AG04450 (cell line): ENCODE results near the gene TBC1D16. TPM values are rescaled to one million over a fixed set of nuclear protein-coding genes. Genes with fewer than 3 reads are reported as not detected.

Source experiments
- CTCF ChIA-PET: fragments of 300-600, 350-600 bp; formaldehyde crosslinking; extraction: SDS; loops from one replicate; lab custom pipeline; 2022; ENCODE audit warnings: antibody characterized with exemption, inconsistent platforms; lab: Charles Lee
- POLR2A ChIA-PET: fragments of 350-600 bp; formaldehyde crosslinking; extraction: SDS; loops from one replicate; lab custom pipeline; 2021; ENCODE audit warnings: antibody characterized with exemption, inconsistent platforms; lab: Yijun Ruan, JAX
- DNase-seq: peaks from one replicate; pipeline ENCODE4 v3.0.0-alpha.2; 2011; ENCODE audit warnings: low read depth, low spot score
- H3K27ac ChIP-seq: one replicate; pipeline ENCODE4 v1.5.1; 2012; ENCODE audit warnings: low read depth, low read length, control low read depth
- H3K27me3 ChIP-seq: one replicate; pipeline ENCODE4 v1.6.0; 2012; ENCODE audit warnings: low read length; ENCODE audit not compliant: control insufficient read depth, insufficient read depth
- H3K4me3 ChIP-seq: 2 replicates; pipeline ENCODE4 v1.5.1; 2011; ENCODE audit warnings: mild to moderate bottlenecking, low read depth, low read length, control low read depth
- H3K9me3 ChIP-seq: 2 replicates; pipeline ENCODE4 v1.5.1; 2012; ENCODE audit warnings: low read length; ENCODE audit not compliant: control insufficient read depth, insufficient read depth
- polyA plus RNA-seq: library from polyadenylated mRNA; depleted of rRNA; stranded (reverse); fragments of >200 nt; gene quantifications from 2 replicates; pipeline ENCODE4 v1.2.3, GENCODE V29; 2011
- TF ChIP-seq, protein P1 (sequence below): IDR thresholded peaks from 2 replicates; pipeline ENCODE4 v1.5.1; 2011; ENCODE audit warnings: low read depth, low read length, control low read depth, inconsistent platforms

TBC1D16 gene
- polyA plus RNA-seq, 1 experiment, result 10.9 TPM

DNA sequence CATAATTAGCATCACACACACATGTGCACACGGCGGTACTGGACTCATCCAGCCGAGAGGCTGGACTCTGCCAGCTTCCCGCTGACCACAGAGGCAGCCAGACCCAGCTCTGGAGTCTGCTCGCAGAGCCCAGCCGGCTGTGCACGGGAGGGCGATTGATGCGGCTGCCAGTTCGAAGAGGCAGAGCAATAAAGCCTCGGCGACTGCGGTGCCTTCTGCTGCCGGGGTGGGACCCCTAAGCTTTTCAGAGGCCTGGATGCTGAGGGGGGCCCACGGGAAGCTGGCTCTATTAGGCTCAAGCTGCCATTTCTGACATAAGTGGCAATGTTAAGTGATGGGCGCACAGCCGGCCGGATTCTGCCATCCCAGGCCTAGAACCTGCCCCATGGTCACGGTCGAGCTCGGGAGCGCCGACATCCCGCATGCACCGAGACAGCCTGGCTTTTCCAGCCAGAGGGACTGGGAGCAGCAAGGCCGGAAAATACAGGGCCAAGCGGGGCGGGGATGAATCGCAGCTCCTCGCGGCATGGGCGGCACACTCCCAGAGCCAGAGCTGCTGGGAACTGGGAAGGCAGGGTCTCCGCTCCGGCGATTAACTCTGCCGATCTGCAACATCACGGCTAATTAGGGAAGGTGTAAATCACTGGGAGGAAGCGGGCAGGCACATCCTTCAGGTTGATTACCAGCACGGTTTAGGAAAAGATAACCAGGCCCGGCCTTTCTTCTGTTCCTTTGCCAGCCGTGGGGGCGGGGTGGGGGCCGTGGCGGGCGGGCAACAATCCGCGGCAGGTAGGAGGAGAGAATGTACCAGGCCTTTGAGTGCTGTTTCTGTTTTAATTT lies 57.7 kb downstream of the TBC1D16 start:
- no peaks in the 10 kb centered on the region for H3K27me3 ChIP-seq
- H3K9me3 ChIP-seq, result peaks cover 6% of the 10 kb centered on the region; the same call in 1 of the 2 replicates
- no peak overlapping the region for H3K4me3 ChIP-seq
- no peak overlapping the region for H3K27ac ChIP-seq
- CTCF ChIA-PET, result no interaction called here
- no peak for DNase-seq
- TF ChIP-seq, protein P1, sequence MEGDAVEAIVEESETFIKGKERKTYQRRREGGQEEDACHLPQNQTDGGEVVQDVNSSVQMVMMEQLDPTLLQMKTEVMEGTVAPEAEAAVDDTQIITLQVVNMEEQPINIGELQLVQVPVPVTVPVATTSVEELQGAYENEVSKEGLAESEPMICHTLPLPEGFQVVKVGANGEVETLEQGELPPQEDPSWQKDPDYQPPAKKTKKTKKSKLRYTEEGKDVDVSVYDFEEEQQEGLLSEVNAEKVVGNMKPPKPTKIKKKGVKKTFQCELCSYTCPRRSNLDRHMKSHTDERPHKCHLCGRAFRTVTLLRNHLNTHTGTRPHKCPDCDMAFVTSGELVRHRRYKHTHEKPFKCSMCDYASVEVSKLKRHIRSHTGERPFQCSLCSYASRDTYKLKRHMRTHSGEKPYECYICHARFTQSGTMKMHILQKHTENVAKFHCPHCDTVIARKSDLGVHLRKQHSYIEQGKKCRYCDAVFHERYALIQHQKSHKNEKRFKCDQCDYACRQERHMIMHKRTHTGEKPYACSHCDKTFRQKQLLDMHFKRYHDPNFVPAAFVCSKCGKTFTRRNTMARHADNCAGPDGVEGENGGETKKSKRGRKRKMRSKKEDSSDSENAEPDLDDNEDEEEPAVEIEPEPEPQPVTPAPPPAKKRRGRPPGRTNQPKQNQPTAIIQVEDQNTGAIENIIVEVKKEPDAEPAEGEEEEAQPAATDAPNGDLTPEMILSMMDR, result no peak
- POLR2A ChIA-PET, result no interaction called here

DNA sequence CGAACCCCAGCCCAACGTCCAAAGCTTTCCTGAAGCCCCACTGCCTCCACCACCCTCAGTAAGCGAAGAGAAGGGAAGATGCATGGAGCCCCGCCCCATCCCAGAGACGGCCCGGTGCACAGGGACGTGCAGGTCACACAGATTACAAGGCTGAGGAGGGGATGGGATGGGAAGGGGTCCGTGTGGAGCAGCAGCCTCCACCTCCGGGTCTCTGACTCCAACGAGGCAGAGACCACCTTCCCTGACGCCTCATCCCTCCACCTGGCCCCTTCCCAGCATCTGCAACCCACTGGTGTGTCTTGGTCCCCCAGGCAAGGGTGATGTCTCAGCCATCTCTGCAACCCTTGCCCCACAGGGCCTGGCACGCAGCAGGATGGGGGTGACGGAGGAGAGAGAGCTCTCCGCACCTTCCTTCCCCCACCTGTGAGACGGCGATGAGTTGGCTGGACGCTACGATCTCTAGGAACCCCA lies 58.5 kb downstream of the TBC1D16 start:
- Histone ChIP-seq H3K4me3 (no peak overlapping the region), H3K27me3 (no peaks in the 10 kb centered on the region), H3K27ac (no peak overlapping the region), H3K9me3 (peaks cover 6% of the 10 kb centered on the region; the same call in 1 of the 2 replicates)
- ChIA-PET POLR2A (no interaction called here), CTCF (interaction anchor here (1.2 kb wide), 1 partner anchor 28 kb away, joined by 3 read pairs; no protein-coding TSS in a partner anchor)
- no peak for DNase-seq
- TF ChIP-seq, protein P1, result no peak

DNA sequence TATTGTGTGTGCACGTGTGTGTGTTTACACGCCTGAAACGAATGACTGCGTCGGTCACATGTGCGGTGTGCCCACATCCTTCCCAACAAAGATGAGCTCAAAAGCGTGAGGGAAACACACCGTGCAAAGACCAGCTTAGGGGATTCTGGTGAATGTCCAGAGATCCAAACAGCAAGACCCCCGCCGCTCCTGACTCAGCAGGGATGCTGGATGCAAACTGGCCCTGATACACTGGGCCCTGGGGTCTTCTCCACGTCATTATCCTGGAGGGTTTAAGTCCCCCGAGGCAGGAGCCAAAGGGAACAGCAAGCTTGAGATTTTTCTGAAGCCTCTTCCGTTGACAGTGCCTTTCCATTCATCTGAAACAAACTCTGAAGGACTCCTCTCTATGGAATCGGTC lies 59.2 kb downstream of the TBC1D16 start:
- POLR2A ChIA-PET, result no interaction called here
- Histone ChIP-seq H3K9me3 (peaks cover 4% of the 10 kb centered on the region; the same call in 1 of the 2 replicates), H3K27ac (no peak overlapping the region), H3K27me3 (no peaks in the 10 kb centered on the region), H3K4me3 (no peak overlapping the region)
- TF ChIP-seq, protein P1, result no peak
- CTCF ChIA-PET, result interaction anchor here (1.2 kb wide), 1 partner anchor 29 kb away, joined by 3 read pairs; no protein-coding TSS in a partner anchor
- no peak for DNase-seq

DNA sequence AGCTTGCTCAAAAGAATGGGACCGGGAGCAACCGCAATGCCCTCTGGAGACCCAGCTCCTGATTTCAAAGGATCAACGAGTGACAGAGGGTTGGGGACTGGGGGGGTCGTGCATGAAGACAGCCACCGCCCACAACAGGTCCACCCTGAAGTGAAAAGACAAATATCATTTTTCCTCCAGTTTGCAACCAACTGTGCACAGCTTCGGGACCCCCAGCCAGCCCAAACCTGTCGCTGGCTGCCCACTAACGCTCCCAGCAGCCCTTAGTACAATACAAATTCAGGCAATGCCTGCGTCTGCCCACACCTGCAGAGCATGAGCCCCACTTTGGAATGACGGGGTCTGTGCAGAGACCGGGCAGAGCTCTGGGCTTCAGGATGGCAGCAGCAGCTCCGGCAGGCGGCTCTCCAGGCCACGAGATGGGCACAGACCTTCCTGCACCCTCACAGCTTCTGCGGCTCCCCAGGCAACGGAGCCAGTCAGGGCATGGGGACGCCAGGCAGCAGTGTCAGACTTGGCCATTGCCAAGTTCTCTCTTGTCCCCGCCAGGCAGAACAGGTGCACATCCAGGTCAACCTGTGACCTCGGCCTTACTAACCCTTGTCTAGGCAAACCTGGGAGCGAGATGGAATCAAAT lies 60.1 kb downstream of the TBC1D16 start:
- Histone ChIP-seq H3K27ac (no peak overlapping the region), H3K4me3 (no peak overlapping the region), H3K9me3 (peaks cover 4% of the 10 kb centered on the region; the same call in 1 of the 2 replicates), H3K27me3 (no peaks in the 10 kb centered on the region)
- ChIA-PET CTCF (interaction anchor here (1.0 to 1.2 kb wide), 3 partner anchors 30 to 59 kb away, joined by 3 read pairs; no protein-coding TSS in a partner anchor), POLR2A (no interaction called here)
- TF ChIP-seq, protein P1, result no peak
- no peak for DNase-seq
